Omental fat pad (tissue), 4 donors: ENCODE data around the gene GLP2R. TPM values are rescaled to one million over a fixed set of nuclear protein-coding genes. Genes with fewer than 3 reads are reported as not detected.

Source experiments
- ATAC-seq: fragments of 150-250 bp; one replicate; pipeline ENCODE4 v1.9.1; 2016; ENCODE audit warnings: mild to moderate bottlenecking, moderate library complexity; ENCODE audit not compliant: low FRiP score
- DNase-seq: peaks from one replicate; pipeline ENCODE4 v3.0.0-alpha.2; 2019; ENCODE audit warnings: low spot score
- total RNA-seq, 4 donors: library from RNA; depleted of rRNA; stranded (reverse); fragments of >200 nt; gene quantifications; one replicate each; pipeline ENCODE4 v1.1.0, GENCODE V29; 2016
- TF ChIP-seq, protein P1 (sequence below), 3 donors: fragments of 450-650 bp; IDR thresholded peaks; one replicate each; pipeline ENCODE4 v1.5.1; 2016 to 2017; ENCODE audit warnings: antibody characterized with exemption in 3 of 3, mild to moderate bottlenecking in 3 of 3, moderate library complexity in 2 of 3

GLP2R gene
- total RNA-seq, 4 donors from 2014 or later, result 11.2 to 33.0 (median 21.3) TPM

DNA sequence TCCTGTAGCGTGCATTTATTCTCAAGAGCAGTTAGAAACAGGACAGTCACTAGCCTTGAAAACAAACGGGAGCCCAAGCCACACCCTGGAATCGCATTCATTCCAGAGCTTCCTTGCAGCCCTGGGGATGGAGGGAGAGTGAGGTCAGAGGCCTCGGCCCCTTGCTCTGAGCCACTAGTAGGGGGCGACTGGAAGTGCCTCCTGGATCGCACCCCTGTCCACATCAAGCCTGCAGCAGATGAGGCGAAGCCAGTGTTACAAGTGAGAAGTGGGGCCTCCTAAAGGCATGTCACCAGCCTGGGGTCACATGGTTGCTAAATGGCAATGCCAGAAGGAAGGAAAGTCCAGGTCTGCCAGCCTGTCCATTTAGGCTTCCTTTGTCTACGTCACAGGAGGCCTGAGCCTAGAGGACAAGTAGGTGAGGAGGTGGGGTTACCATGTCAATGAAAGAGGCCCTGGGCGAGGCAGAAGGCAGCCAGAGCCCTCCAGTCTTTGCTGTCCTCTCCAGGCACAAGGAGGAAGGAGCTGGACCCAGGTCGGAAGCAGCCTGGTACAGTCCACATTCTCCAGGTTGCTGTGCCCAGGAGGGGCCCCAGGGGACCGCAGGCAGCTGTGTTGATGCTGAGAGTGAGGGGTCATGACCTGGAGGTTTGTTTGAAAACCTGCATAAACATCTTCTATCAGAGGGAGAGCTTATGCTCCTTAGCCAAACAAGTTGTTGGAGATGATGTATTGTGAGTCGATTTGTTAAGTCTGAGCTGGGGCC is 82.3 kb downstream of the GLP2R start:
- ATAC-seq, result no peak
- DNase-seq, result no peak
- TF ChIP-seq, protein P1, sequence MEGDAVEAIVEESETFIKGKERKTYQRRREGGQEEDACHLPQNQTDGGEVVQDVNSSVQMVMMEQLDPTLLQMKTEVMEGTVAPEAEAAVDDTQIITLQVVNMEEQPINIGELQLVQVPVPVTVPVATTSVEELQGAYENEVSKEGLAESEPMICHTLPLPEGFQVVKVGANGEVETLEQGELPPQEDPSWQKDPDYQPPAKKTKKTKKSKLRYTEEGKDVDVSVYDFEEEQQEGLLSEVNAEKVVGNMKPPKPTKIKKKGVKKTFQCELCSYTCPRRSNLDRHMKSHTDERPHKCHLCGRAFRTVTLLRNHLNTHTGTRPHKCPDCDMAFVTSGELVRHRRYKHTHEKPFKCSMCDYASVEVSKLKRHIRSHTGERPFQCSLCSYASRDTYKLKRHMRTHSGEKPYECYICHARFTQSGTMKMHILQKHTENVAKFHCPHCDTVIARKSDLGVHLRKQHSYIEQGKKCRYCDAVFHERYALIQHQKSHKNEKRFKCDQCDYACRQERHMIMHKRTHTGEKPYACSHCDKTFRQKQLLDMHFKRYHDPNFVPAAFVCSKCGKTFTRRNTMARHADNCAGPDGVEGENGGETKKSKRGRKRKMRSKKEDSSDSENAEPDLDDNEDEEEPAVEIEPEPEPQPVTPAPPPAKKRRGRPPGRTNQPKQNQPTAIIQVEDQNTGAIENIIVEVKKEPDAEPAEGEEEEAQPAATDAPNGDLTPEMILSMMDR (IDR thresholded peaks at IDR 0.05), result no peak

GRCh38 chr17:9908649-9909042 is 82.9 kb downstream of the GLP2R start:
- TF ChIP-seq, protein P1 (IDR thresholded peaks at IDR 0.05), result no peak
- DNase-seq (no peak), ATAC-seq (no peak)

GRCh38 chr17:9911089-9911488 is 85.4 kb downstream of the GLP2R start:
- DNase-seq (no peak), ATAC-seq (no peak)
- TF ChIP-seq, protein P1 (IDR thresholded peaks at IDR 0.05), result no peak

DNA sequence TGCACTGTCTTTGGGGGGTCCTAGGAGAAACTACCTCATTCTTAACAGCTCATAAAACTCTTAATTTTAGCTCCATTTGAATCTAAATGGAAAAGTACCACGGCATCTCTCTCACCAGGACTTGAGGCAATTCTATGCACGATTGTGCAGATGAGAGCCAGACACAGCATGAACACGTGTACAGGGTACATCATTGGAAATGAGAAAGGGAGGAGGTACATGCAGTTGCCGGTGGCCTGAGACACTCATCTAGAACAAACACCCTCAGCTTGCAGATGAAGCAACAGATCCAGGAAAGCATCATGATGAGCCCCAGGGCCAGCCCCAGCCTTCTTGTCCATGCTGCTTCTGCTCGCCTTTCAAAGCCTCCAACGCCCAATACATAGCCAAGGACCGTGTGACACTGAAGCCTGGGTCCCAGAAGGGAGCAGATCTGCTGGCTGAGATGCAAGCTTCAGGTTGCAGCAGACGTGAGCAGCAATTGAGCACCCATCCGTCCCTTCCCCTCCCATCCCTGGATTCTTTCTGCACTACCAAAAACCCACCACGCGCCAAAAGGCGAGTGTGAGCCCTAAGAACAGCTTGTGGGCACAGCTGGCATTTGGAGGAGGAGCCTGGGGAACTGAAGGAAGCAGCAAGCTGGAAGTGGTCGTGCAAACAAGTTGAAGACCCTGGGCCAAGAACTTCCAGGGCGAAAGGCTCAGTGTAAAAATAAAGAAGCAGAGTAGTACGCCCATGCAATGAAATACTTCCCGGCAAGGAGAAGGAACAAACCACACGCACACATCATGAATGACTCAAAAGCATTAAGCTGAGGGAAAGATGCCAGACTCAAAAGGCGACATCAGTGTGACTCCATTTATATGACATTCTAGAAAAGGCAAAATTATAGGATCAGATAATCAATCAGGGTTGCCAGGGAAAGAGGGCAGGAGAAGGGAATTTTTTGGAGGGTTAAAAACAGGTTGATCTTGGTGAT is 86.7 kb downstream of the GLP2R start:
- no peak for ATAC-seq
- TF ChIP-seq, protein P1 (IDR thresholded peaks at IDR 0.05), result no peak
- DNase-seq, result no peak

DNA sequence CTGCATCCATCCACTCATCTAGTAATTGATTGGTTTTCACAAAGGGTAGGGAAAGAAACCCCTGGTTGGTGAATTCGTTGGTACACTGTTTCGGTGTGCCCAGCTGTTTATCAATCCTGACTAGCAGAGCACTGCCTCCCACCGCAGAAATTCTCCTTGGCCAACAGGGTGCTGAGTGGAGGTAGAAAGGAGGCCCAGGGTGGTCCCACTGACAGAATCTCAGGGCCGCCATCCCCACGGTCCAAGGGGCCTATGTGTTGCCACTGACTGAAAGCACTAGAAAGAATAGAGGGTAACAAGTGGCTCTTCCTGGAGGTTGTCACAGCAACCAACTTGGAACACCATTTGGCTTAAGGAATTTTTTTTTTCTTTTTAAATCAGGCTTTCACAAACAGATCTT is 87.8 kb downstream of the GLP2R start:
- DNase-seq, result no peak
- ATAC-seq, result no peak
- TF ChIP-seq, protein P1 (IDR thresholded peaks at IDR 0.05), result no peak

- TF ChIP-seq, protein P1 (IDR thresholded peaks at IDR 0.05), result no peak
- ATAC-seq, result no peak
- no peak for DNase-seq
Measured at GRCh38 chr17:9916108-9916507, 90.4 kb downstream of the GLP2R start.
